ENCODE results near the gene TRIM39. TPM values are rescaled to one million over a fixed set of nuclear protein-coding genes. Genes with fewer than 3 reads are reported as not detected.

The TRIM39 gene
- total RNA-seq, 2 donors from 2014 or later, result 7.5 to 15.8 TPM

- ATAC-seq (no peak), DNase-seq (no peak)
- no peaks in the 10 kb centered on the region for H3K36me3 ChIP-seq (replicated peaks in 1 of 2; ENCODE audit: insufficient read depth in 1 of 2, low read depth in 2 of 2)
- intact Hi-C loops (cut with DNase I), result no loop called here
- TF ChIP-seq CTCF (IDR thresholded peaks at IDR 0.05), result no peak
- TF ChIP-seq POLR2A (IDR thresholded peaks at IDR 0.05), result no peak
- no peaks in the 10 kb centered on the region for H3K4me1 ChIP-seq
- H3K4me3 ChIP-seq, result no peak overlapping the region
- no peaks in the 10 kb centered on the region for H3K9me3 ChIP-seq
- H3K27ac ChIP-seq, result no peak overlapping the region
- WGBS, 2 donors, result 95 to 100% methylated on average over 1 of the region's 1 CpG
- H3K27me3 ChIP-seq, result no peaks in the 10 kb centered on the region
These were observed 13.9 kb upstream of the TRIM39 start for GRCh38 chr6:30312676-30313321.

GRCh38 chr6:30315156-30315555 is 11.6 kb upstream of the TRIM39 start:
- no peak for TF ChIP-seq CTCF (IDR thresholded peaks at IDR 0.05)
- no peak for TF ChIP-seq POLR2A (IDR thresholded peaks at IDR 0.05)
- DNase-seq (no peak), ATAC-seq (no peak)
- Histone ChIP-seq H3K36me3 (replicated peaks in 1 of 2; ENCODE audit: insufficient read depth in 1 of 2, low read depth in 2 of 2) (no peaks in the 10 kb centered on the region), H3K27ac (no peak overlapping the region), H3K4me1 (peaks cover 5% of the 10 kb centered on the region), H3K4me3 (no peak overlapping the region), H3K27me3 (no peaks in the 10 kb centered on the region), H3K9me3 (no peaks in the 10 kb centered on the region)
- WGBS, 2 donors, result 94 to 96% methylated on average over 3 of the region's 3 CpGs
- intact Hi-C loops (cut with DNase I), result no loop called here

GRCh38 chr6:30317913-30318589 is 8.7 kb upstream of the TRIM39 start:
- no peak for TF ChIP-seq POLR2A (IDR thresholded peaks at IDR 0.05)
- no peak for TF ChIP-seq CTCF (IDR thresholded peaks at IDR 0.05)
- H3K4me1 ChIP-seq, result peaks cover 13% of the 10 kb centered on the region
- H3K9me3 ChIP-seq, result no peaks in the 10 kb centered on the region
- 84 to 87% methylated on average over 6 of the region's 6 CpGs for WGBS, 2 donors
- H3K27me3 ChIP-seq, result no peaks in the 10 kb centered on the region
- DNase-seq (no peak), ATAC-seq (no peak)
- intact Hi-C loops (cut with DNase I), result no loop called here
- no peaks in the 10 kb centered on the region for H3K36me3 ChIP-seq (replicated peaks in 1 of 2; ENCODE audit: insufficient read depth in 1 of 2, low read depth in 2 of 2)
- H3K27ac ChIP-seq, result no peak overlapping the region
- no peak overlapping the region for H3K4me3 ChIP-seq

GRCh38 chr6:30319146-30319835 is 7.4 kb upstream of the TRIM39 start:
- H3K4me3 ChIP-seq, result no peak overlapping the region
- intact Hi-C loops (cut with DNase I), result no loop called here
- H3K27ac ChIP-seq, result no peak overlapping the region
- H3K36me3 ChIP-seq (replicated peaks in 1 of 2; ENCODE audit: insufficient read depth in 1 of 2, low read depth in 2 of 2), result no peaks in the 10 kb centered on the region
- DNase-seq, result no peak
- no peaks in the 10 kb centered on the region for H3K9me3 ChIP-seq
- peaks cover 15% of the 10 kb centered on the region for H3K4me1 ChIP-seq
- TF ChIP-seq POLR2A (IDR thresholded peaks at IDR 0.05), result no peak
- no peak for ATAC-seq
- no peaks in the 10 kb centered on the region for H3K27me3 ChIP-seq
- 97 to 100% methylated on average over 1 of the region's 1 CpG for WGBS, 2 donors

- intact Hi-C loops (cut with DNase I), result no loop called here
- Histone ChIP-seq H3K27me3 (no peaks in the 10 kb centered on the region), H3K27ac (no peak overlapping the region), H3K36me3 (replicated peaks in 1 of 2; ENCODE audit: insufficient read depth in 1 of 2, low read depth in 2 of 2) (no peaks in the 10 kb centered on the region), H3K9me3 (no peaks in the 10 kb centered on the region), H3K4me1 (peaks cover 29% of the 10 kb centered on the region), H3K4me3 (no peak overlapping the region)
- DNase-seq (no peak), ATAC-seq (no peak)
- TF ChIP-seq POLR2A (IDR thresholded peaks at IDR 0.05) (no peak), CTCF (IDR thresholded peaks at IDR 0.05) (no peak)
- WGBS, 2 donors, result 82 to 90% methylated on average over 6 of the region's 6 CpGs
These were observed 4.9 kb upstream of the TRIM39 start for GRCh38 chr6:30321692-30322388.

Data from body of pancreas (tissue), 4 donors.